NB4 (cell line): ENCODE results near the gene PAEP.
"Not testable (repeated sequence)": the region's sequence is repeated elsewhere in the genome, so short reads cannot be mapped to it uniquely, and the experiment has no call there.

Experiments used
- DNase-seq: peaks from one replicate; pipeline ENCODE4 v3.0.0; 2010; ENCODE audit warnings: low read depth
- H3K4me3 ChIP-seq: one replicate; pipeline ENCODE4 v1.5.1; 2011; ENCODE audit warnings: mild to moderate bottlenecking, low read depth, low read length, moderate library complexity
- MYC ChIP-seq: IDR thresholded peaks from 2 replicates; pipeline ENCODE4 v1.6.1; 2011; ENCODE audit warnings: low read depth, low read length
- POLR2A ChIP-seq: IDR thresholded peaks from 2 replicates; pipeline ENCODE4 v1.6.1; 2011; ENCODE audit warnings: mild to moderate bottlenecking; ENCODE audit not compliant: insufficient read length; ENCODE audit errors: extremely low read depth
- TF ChIP-seq, protein P1 (sequence below): IDR thresholded peaks from one replicate; pipeline ENCODE4 v1.5.1; 2012; ENCODE audit warnings: low read depth, low read length
- TF ChIP-seq, protein P2 (sequence below): IDR thresholded peaks from 2 replicates; pipeline ENCODE4 v1.6.1; 2011; ENCODE audit warnings: low read depth, low read length

Gene PAEP

GRCh38 chr9:135525241-135526088 is 36.1 kb upstream of the PAEP start:
- no peak for TF ChIP-seq MYC
- no peak for TF ChIP-seq POLR2A
- TF ChIP-seq, protein P1, sequence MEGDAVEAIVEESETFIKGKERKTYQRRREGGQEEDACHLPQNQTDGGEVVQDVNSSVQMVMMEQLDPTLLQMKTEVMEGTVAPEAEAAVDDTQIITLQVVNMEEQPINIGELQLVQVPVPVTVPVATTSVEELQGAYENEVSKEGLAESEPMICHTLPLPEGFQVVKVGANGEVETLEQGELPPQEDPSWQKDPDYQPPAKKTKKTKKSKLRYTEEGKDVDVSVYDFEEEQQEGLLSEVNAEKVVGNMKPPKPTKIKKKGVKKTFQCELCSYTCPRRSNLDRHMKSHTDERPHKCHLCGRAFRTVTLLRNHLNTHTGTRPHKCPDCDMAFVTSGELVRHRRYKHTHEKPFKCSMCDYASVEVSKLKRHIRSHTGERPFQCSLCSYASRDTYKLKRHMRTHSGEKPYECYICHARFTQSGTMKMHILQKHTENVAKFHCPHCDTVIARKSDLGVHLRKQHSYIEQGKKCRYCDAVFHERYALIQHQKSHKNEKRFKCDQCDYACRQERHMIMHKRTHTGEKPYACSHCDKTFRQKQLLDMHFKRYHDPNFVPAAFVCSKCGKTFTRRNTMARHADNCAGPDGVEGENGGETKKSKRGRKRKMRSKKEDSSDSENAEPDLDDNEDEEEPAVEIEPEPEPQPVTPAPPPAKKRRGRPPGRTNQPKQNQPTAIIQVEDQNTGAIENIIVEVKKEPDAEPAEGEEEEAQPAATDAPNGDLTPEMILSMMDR = no peak
- TF ChIP-seq, protein P2, sequence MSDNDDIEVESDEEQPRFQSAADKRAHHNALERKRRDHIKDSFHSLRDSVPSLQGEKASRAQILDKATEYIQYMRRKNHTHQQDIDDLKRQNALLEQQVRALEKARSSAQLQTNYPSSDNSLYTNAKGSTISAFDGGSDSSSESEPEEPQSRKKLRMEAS = no peak
- DNase-seq = no peak
- H3K4me3 ChIP-seq = no peak overlapping the region

DNA sequence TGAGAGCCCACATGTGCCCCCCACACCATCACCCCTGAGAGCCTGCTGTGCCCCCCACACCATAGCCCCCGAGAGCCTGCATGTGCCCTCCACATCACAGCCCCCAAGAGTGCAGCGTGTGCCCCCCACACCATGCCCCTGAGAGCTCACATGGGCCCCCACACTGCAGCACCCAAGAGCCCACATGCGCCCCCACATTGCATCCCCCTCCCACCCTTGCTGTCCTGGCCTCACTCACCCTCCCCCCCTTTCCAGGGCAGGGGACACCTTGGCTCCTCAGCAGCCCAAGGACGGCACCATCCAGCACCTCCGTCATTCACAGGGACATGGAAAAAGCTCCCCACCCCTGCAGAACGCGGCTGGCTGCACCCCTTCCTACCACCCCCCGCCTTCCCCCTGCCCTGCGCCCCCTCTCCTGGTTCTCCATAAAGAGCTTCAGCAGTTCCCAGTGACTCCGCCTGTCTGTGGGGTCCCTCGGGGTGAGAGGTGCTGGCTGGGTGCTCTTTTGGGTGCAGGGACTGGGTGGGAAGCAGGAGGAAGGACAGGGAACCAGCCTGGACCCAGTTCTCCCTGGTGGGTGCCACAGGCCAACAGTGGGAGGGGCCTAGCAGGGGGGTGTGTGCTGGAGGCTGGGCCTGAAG is 35.3 kb upstream of the PAEP start:
- TF ChIP-seq, protein P2 = no peak
- TF ChIP-seq MYC (no peak), POLR2A (no peak)
- TF ChIP-seq, protein P1 = no peak
- no peak for DNase-seq
- no peak overlapping the region for H3K4me3 ChIP-seq

- TF ChIP-seq MYC (no peak), POLR2A (no peak)
- TF ChIP-seq, protein P1 = no peak
- TF ChIP-seq, protein P2 = no peak
- DNase-seq = peak; percentile 22
These were observed 34.6 kb upstream of the PAEP start for GRCh38 chr9:135526730-135527571.

DNA sequence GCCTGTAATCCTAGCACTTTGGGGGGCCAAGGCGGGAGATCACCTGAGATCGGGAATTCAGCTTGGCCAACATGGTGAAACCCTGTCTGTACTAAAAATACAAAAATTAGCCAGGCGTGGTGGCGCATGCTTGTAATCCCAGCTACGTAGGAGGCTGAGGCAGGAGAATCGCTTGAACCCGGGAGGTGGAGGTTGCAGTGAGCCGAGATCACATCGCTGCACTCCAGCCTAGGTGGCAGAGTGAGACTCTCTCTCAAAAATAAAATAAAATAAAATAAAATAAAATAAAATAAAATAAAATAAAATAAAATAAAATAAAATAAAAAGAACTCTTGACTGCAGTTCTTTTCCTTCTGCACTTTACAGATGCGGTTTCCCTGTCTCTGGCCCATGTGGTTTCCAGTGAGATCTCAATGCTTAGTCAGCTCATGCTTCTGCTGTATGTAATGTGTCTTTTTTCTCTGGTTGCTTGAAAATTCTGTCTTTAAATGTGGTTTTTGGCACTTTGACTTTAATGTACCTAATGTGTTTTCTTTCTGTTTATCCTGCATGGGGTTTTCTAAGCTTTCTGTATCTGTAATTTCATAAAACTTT is 32.6 kb upstream of the PAEP start:
- H3K4me3 ChIP-seq, DNase-seq: not testable (repeated sequence)

More at GRCh38 chr9:135526730-135527571, 34.6 kb upstream of the PAEP start:
- no peak overlapping the region for H3K4me3 ChIP-seq

GRCh38 chr9:135530146-135530545 is 31.4 kb upstream of the PAEP start:
- DNase-seq = no peak

More at GRCh38 chr9:135530146-135530545, 31.4 kb upstream of the PAEP start:
- TF ChIP-seq, protein P1 = no peak
- TF ChIP-seq POLR2A (no peak), MYC (no peak)
- TF ChIP-seq, protein P2 = no peak
- no peak overlapping the region for H3K4me3 ChIP-seq
